HEK293 (cell line): ENCODE measurements around the gene SLC6A9.

Source experiments
- GLIS2 ChIP-seq: fragments of 450-650 bp; formaldehyde crosslinking; IDR thresholded peaks from 2 replicates; pipeline ENCODE4 v1.5.1; 2016; ENCODE audit warnings: missing biosample characterization, missing genetic modification characterization
- PBX3 ChIP-seq: sonication (generic); formaldehyde crosslinking; IDR thresholded peaks from 2 replicates; pipeline ENCODE4 v1.8.1; 2022; ENCODE audit warnings: mild to moderate bottlenecking, moderate library complexity, missing genetic modification reagents
- ZNF121 ChIP-seq: fragments of 450-650 bp; formaldehyde crosslinking; IDR thresholded peaks from 2 replicates; pipeline ENCODE4 v1.5.1; 2016; ENCODE audit warnings: missing biosample characterization, missing genetic modification characterization
- ZNF341 ChIP-seq: fragments of 450-650 bp; formaldehyde crosslinking; IDR thresholded peaks from 2 replicates; pipeline ENCODE4; 2016; ENCODE audit warnings: low read depth, missing biosample characterization, missing genetic modification characterization
- TF ChIP-seq, protein P1 (sequence below): fragments of 450-650 bp; formaldehyde crosslinking; IDR thresholded peaks from 2 replicates; pipeline ENCODE4 v1.5.1; 2016; ENCODE audit warnings: missing biosample characterization, missing genetic modification characterization, low read depth
- TF ChIP-seq, protein P2 (sequence below): fragments of 450-650 bp; formaldehyde crosslinking; IDR thresholded peaks from 2 replicates; pipeline ENCODE4 v1.5.1; 2016; ENCODE audit warnings: missing biosample characterization, missing genetic modification characterization
- TF ChIP-seq, protein P3 (sequence below): fragments of 450-650 bp; formaldehyde crosslinking; IDR thresholded peaks from 2 replicates; pipeline ENCODE4 v1.5.1; 2016; ENCODE audit warnings: missing biosample characterization, missing genetic modification characterization

DNA sequence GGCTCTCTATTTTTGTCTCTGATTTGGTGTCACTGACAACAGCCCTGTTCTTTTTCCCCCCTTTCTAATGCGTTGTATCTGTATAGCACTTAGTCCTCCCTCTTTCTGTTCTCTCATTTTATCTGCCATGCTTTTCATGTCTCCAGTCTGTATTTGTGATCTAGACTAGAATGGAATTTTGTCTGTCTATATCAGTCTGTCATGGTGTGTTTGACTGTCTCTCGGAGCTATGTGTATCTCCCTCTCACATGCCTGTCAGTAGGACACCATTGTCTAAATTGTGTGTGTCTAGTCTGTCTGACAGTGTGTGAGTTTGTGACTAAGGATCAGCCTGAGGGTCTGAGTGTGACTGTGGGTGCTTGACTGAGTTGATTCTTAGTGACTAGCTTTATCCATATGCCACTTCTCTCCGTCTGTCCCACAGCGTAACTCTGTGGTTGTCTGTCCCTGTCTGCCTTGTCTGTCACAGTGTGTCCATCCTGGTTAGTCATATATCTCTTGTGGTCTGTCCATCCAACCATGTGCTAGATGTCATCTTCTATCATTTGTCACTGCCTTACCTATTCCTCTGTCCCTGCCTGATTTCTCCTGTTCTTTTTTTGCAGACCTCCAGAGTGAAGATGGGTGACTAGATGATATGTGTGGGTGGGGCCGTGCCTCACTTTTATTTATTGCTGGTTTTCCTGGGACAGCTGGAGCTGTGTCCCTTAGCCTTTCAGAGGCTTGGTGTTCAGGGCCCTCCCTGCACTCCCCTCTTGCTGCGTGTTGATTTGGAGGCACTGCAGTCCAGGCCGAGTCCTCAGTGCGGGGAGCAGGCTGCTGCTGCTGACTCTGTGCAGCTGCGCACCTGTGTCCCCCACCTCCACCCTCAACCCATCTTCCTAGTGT, 53.6 kb downstream of the SLC6A9 start:
- no peak for TF ChIP-seq ZNF121 (tag by site-specific recombination)
- TF ChIP-seq GLIS2 (tag by site-specific recombination): no peak
- TF ChIP-seq, protein P1, sequence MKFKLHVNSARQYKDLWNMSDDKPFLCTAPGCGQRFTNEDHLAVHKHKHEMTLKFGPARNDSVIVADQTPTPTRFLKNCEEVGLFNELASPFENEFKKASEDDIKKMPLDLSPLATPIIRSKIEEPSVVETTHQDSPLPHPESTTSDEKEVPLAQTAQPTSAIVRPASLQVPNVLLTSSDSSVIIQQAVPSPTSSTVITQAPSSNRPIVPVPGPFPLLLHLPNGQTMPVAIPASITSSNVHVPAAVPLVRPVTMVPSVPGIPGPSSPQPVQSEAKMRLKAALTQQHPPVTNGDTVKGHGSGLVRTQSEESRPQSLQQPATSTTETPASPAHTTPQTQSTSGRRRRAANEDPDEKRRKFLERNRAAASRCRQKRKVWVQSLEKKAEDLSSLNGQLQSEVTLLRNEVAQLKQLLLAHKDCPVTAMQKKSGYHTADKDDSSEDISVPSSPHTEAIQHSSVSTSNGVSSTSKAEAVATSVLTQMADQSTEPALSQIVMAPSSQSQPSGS (tag by site-specific recombination): no peak
- TF ChIP-seq, protein P2, sequence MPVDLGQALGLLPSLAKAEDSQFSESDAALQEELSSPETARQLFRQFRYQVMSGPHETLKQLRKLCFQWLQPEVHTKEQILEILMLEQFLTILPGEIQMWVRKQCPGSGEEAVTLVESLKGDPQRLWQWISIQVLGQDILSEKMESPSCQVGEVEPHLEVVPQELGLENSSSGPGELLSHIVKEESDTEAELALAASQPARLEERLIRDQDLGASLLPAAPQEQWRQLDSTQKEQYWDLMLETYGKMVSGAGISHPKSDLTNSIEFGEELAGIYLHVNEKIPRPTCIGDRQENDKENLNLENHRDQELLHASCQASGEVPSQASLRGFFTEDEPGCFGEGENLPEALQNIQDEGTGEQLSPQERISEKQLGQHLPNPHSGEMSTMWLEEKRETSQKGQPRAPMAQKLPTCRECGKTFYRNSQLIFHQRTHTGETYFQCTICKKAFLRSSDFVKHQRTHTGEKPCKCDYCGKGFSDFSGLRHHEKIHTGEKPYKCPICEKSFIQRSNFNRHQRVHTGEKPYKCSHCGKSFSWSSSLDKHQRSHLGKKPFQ (tag by site-specific recombination): no peak
- no peak for TF ChIP-seq PBX3 (CRISPR knock-in tag)
- TF ChIP-seq, protein P3, sequence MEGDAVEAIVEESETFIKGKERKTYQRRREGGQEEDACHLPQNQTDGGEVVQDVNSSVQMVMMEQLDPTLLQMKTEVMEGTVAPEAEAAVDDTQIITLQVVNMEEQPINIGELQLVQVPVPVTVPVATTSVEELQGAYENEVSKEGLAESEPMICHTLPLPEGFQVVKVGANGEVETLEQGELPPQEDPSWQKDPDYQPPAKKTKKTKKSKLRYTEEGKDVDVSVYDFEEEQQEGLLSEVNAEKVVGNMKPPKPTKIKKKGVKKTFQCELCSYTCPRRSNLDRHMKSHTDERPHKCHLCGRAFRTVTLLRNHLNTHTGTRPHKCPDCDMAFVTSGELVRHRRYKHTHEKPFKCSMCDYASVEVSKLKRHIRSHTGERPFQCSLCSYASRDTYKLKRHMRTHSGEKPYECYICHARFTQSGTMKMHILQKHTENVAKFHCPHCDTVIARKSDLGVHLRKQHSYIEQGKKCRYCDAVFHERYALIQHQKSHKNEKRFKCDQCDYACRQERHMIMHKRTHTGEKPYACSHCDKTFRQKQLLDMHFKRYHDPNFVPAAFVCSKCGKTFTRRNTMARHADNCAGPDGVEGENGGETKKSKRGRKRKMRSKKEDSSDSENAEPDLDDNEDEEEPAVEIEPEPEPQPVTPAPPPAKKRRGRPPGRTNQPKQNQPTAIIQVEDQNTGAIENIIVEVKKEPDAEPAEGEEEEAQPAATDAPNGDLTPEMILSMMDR: no peak
- TF ChIP-seq ZNF341: no peak
